Measurements from ENCODE around the gene POLR1B. TPM values are rescaled to one million over a fixed set of nuclear protein-coding genes. Genes with fewer than 3 reads are reported as not detected.

Gene POLR1B
- total RNA-seq, 4 donors from 2014 or later = 13.0 to 18.1 (median 13.3) TPM

- intact Hi-C loops (cut with DNase I; ENCODE audit: low total_unique reads) = loop anchor here (1.0 kb wide), 2 partner anchors 66 to 101 kb away; no protein-coding TSS in a partner anchor
- no peak for TF ChIP-seq CTCF (IDR thresholded peaks at IDR 0.05 in 4 of 5, conservative IDR thresholded peaks at IDR 0.05 in 1 of 5)
- TF ChIP-seq POLR2A (IDR thresholded peaks at IDR 0.05) = no peak
- Histone ChIP-seq H3K9me3 (no peaks in the 10 kb centered on the region), H3K27ac (no peak overlapping the region), H3K27me3 (peaks cover 4 to 9% (median 9%) of the 10 kb centered on the region in 3 donors), H3K36me3 (no peaks in the 10 kb centered on the region), H3K4me3 (no peak overlapping the region), H3K4me1 (peaks cover 6 to 12% of the 10 kb centered on the region in 2 donors)
- in situ Hi-C loops (cut with MboI; ENCODE audit: low sequenced_read_pairs in 4 of 4) = loop anchor here in 2 of 4 donors (10.0 kb wide), 3 partner anchors 59 to 109 kb away; partner anchors contain the start of gene NT5DC4 (in 1 of the 2)
- ATAC-seq (no peak), DNase-seq (no peak)
Measured at GRCh38 chr2:112625474-112626114, 83.3 kb downstream of the POLR1B start.

DNA sequence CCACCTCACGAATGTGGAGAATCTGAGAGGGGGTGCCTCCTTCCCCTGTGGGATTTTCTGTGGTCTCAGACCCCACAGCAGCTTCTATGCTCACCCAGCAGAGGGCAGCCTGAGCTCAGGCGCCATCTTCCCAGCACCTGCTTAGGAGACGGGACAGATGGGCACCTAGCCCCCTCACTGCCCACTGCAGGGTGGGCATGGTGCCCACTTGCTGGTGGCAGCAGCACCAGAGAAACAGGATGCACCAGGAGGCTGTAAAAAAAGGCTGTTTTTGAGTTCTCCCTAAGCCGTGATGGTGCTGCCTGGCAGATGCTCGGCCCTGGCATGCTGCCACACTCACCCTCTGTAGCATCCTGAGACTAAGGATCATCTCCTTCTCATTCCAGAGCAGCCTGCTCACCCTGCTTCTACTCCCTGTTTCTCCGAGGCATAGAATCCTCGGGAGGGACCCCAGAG is 84.4 kb downstream of the POLR1B start:
- Histone ChIP-seq H3K4me3 (peak overlapping the region in 2 of 4 donors; percentile 5 to 18), H3K27ac (peak overlapping the region; percentile 47 to 67 (median 61)), H3K4me1 (peaks cover 6 to 12% of the 10 kb centered on the region in 2 donors), H3K9me3 (no peaks in the 10 kb centered on the region), H3K36me3 (no peaks in the 10 kb centered on the region), H3K27me3 (peaks cover 4 to 9% (median 9%) of the 10 kb centered on the region in 3 donors)
- TF ChIP-seq CTCF (IDR thresholded peaks at IDR 0.05 in 4 of 5, conservative IDR thresholded peaks at IDR 0.05 in 1 of 5) (peak; percentile 66 to 85 (median 80)), POLR2A (IDR thresholded peaks at IDR 0.05) (no peak)
- intact Hi-C loops (cut with DNase I; ENCODE audit: low total_unique reads) = loop anchor here (1.0 kb wide), 2 partner anchors 65 to 100 kb away; no protein-coding TSS in a partner anchor
- DNase-seq (peak in 1 of 2 donors; percentile 42), ATAC-seq (peak; percentile 51 to 58)
- in situ Hi-C loops (cut with MboI; ENCODE audit: low sequenced_read_pairs in 4 of 4) = loop anchor here in 2 of 4 donors (10.0 kb wide), 3 partner anchors 58 to 108 kb away; partner anchors contain the start of gene NT5DC4 (in 1 of the 2)

Other genes starting within 250 kb of the POLR1B start
- 10 to 100 TPM in 1 of 4 donors, 1 to 10 TPM in 3; 3.8 to 11.2 (median 8.1) TPM for gene RGPD8, start 108.8 kb upstream of the POLR1B start, total RNA-seq
- 10 to 100 TPM; 33.0 to 61.0 (median 46.5) TPM for gene TTL, start 60.3 kb upstream of the POLR1B start, total RNA-seq
- 10 to 100 TPM; 13.2 to 26.6 (median 24.1) TPM for gene CHCHD5, start 42.1 kb downstream of the POLR1B start, total RNA-seq
- 10 to 100 TPM in 1 of 4 donors, 1 to 10 TPM in 3; 6.9 to 85.7 (median 9.2) TPM for gene SLC20A1, start 103.5 kb downstream of the POLR1B start, total RNA-seq
- not detected for gene NT5DC4, start 178.6 kb downstream of the POLR1B start, total RNA-seq
- under 1 TPM in 2 of 4 donors, not detected in 2; 0.07 to 0.16 TPM for gene CKAP2L, start 222.1 kb downstream of the POLR1B start, total RNA-seq
- not detected for gene IL1A, start 242.0 kb downstream of the POLR1B start, total RNA-seq

Data from gastrocnemius medialis (tissue), 4 donors.